ENCODE measurements around the gene TAAR8.

DNA sequence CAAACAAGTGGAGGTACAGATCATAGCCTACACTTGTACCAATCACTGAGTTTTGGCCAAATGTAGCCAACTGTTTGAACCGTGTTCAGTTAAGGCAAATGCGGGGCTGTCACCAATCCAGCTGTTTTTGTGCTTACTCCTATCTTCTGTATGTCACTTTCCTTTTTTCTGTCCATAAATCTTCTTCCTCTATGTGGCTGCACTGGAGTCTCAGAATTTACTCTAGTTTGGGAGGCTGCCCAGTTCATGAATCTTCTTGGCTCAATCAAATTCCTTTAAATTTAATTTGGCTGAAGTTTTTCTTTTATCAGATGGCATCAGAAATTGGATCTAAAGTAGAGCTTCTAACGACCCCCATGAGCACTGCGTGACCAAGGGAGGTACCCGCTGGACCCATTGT lies 27.8 kb upstream of the TAAR8 start:
- TF ChIP-seq CTCF (IDR thresholded peaks at IDR 0.05) (no peak), EZH2phosphoT487 (IDR thresholded peaks at IDR 0.05) (no peak), EZH2 (IDR thresholded peaks at IDR 0.05) (no peak)

Data from neural progenitor cell (in vitro differentiated cells).